HG03342 (cell line): ENCODE results near the gene SLC25A36.
"Not testable (repeated sequence)": the region's sequence is repeated elsewhere in the genome, so short reads cannot be mapped to it uniquely, and the experiment has no call there.

Experiments
- ATAC-seq: cut with Tn5 transposase; IDR thresholded peaks from one replicate; pipeline ENCODE4 v1.9.1; 2021; ENCODE audit warnings: mild to moderate bottlenecking, moderate library complexity; ENCODE audit not compliant: unreplicated experiment

SLC25A36 gene

DNA sequence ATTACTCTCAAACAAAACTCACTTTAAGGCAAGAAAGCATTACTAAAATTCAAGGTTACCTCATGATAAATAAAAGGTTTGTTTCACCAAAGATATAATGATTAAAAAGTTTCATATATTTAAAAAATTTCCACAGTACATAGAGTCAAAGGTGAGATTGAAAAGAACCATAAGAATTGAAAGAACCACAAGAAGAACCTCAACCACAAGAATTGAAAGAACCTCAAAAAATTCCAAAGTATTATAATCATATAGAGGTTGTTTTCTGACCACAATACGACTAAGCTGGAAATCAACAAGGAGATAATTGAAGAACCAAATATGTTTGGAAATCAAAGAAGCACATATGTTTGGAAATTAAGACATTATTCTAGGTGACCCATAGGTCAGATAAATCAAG, 52.7 kb downstream of the SLC25A36 start:
- no peak for ATAC-seq

DNA sequence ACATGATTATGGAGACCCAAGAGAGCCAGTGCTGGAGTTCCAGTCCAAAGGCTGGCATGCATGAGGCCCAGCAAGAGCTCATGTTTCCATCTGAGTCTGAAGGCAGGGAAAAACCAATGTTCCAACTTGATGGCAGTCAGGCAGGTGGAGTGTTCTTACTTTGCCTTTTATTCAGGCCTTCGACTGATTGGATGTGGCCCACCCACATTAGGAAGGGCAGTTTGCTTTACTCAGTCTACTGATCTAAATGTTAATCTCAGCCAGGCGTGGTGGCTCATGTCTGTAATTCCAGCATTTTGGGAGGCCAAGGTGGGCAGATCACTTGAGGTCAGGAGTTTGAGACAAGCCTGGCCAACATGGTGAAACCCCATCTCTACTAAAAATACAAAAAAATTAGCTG, 53.2 kb downstream of the SLC25A36 start:
- ATAC-seq: not testable (repeated sequence)

DNA sequence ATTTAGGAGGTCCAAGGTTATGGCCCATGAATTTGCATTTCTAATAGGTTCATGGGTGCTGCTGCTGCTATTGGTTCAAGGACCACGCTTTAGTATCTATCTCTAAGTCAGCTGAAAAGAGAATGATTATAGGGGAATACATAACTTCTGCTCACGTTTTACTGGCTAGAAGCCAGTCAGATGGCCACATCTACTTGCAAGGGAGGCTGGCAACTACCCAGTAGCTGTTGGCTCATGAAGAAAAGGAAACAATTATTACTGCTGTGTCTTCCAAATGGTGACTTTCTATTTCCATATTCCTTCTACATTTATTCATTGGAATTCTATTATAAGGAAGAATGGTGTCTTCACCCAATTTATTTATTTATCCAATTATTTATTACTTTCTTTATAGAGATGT, 54.2 kb downstream of the SLC25A36 start:
- ATAC-seq: no peak

DNA sequence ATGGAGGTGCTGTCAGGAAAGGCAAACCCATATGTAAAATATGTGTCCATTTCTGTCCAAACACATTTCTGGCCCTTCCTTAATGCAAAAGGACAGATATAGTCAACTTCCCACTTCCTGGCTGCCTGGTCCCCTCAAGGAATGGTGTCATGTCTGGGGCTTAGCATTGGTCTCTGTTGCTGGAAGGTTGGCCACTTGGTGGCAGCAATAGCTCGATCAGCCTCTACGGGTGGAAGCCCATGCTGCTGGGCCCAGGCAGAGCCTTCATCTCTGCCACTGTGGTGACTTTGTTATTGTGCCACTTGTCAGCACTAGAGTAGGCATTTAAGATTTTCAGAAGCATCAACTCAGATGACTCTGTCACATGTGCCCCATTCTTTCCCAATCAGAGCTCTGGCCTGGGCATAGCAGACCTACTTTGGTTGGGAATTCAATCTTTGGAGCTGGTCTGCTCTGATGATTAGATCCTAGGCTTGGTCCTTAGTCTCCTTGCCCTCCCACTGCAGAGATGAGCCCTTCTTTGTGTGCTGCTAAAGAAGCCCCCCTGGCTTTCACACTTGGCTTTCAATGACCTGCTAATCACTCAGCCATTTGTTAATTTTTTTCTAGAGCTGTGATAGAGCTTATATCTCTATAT, 58.5 kb downstream of the SLC25A36 start:
- peak; percentile 77 for ATAC-seq

DNA sequence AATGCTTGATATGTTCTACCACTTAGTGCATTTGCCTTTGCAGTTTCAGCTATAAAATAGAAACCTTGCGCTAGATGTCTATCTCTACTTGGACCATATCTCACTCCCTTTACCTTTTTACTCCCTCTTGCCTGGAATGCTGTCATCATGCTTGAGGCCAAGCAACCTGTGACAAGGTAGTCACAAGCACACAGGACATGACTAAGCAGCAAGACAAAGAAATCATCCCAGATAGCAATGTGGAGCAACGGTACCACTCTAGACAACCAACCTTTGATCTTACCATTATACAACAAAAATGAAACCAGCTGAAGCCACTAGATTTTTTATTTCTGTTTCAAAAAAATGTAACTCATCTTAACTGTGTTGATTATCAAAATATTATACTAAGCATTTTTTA, 59.0 kb downstream of the SLC25A36 start:
- ATAC-seq: no peak

DNA sequence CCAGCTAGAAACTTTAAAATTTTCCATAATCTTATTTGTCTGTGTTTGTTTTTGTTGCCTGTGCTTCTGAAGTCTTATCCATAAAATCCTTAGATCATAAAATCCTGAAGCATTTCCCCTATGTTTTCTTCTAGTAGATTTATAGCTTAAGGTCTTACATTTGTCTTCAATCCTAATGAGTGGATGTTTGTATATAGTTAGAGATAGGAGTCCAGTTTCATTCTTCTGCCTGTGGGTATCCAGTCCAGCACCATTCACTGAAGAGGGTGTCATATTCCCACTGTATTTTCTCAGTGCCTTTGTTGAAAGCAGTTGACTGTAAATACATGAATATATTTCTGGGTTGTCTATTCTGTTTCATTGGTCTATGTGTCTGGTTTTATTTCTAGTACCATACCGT, 64.7 kb downstream of the SLC25A36 start:
- no peak for ATAC-seq

DNA sequence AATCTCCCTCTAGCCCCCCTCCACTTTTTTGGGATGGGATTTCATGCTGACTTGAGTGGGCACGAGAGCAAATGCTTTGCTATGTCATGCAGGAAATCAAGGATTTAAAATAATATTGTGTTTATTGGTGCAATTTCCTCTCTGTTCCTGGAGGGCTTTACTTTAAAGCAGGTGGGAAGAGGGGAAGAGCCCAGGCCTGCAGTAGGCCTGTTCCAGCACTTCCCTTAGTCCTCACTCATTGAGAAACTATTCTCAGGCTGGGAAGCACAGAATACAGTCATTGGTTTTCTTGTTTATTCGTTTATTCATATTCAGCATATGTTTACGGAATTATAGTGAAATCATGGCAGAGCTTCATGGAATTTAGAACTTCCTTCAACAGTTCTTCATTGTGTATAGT, 67.9 kb downstream of the SLC25A36 start:
- ATAC-seq: no peak

DNA sequence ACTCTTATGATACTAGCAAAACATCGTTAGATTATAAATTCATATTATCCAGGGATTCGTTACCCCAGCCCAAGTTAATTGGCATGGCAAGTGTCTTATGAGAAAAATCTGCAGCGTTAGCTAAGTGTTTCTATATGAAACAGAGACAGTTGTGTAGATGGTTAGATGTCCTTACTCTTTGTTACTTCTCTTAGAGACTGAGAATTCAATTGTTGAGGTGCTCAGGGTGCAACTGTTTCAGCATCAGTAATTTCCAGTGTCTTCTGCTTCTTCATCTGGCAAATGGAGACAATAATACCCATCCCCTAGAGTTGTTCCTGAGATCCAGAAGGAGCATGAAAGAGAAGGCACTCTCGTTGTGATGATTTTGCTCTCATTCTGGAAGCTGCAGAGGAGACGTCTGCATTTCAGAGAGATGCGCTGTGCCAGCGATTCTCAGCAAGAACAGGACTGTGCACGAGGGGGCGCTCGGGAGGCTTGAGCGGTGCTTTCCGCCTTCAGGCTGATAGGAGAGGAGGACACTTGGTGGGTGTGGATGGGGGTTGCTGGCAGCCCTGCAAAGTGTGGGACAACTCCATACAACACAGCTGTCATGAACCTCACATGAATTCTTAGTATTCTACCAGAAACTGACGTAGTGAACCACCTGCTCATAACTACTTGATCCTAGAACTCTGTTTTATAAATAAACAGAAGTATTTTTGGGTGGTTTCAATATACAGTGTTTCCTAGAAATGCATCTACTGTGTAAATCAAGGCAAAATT, 69.8 kb downstream of the SLC25A36 start:
- peak; percentile 77 for ATAC-seq

DNA sequence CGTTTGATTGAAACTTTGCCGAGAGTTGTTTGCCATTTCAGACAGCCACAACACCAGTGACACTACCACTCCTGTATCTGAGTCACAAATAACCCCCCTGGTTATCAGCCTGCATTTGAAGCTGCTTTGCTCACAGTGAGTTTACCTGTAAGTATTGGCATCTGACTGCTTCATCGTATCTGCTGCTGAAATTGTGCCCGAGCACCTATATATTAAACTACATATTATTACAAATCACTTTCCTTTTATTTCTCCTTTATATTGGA, 70.3 kb downstream of the SLC25A36 start:
- ATAC-seq: peak; percentile 18

DNA sequence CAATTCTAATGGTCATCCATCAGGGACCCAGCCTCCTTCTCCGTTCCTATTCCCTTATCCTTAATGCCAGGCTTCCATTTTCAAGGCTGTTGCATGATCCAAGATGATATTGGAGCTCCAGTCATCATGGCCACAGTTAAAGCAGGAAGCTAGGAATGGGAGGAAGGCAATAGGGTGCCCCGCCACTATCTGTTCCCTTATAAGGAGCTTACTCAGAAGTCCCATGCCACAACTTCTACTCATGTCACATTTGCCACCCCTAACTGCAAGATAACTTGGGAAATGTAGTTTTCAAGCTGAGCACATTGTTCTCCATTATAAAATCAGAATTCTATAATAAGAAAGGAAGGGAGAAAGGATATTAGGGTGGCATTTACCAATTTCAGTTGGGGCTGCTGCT, 70.9 kb downstream of the SLC25A36 start:
- ATAC-seq: no peak

DNA sequence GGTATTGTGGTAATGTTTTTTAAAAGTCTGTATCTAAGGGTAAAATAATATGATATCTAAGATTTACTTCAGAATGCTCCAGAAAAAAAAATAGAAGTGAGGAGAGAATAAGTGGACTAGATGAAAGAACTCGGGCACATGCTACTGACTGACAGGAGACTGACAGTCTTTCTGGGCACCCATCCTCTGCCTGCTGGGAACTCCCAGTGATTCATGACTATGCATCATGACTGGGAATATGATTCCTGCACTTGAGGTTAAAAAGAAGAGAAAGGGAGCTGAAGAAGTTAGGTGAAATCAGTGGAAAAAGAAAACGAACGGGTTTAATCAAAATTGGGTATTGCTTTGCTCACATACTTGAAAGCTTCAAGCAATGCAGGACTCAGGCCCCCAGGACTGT, 73.8 kb downstream of the SLC25A36 start:
- no peak for ATAC-seq

DNA sequence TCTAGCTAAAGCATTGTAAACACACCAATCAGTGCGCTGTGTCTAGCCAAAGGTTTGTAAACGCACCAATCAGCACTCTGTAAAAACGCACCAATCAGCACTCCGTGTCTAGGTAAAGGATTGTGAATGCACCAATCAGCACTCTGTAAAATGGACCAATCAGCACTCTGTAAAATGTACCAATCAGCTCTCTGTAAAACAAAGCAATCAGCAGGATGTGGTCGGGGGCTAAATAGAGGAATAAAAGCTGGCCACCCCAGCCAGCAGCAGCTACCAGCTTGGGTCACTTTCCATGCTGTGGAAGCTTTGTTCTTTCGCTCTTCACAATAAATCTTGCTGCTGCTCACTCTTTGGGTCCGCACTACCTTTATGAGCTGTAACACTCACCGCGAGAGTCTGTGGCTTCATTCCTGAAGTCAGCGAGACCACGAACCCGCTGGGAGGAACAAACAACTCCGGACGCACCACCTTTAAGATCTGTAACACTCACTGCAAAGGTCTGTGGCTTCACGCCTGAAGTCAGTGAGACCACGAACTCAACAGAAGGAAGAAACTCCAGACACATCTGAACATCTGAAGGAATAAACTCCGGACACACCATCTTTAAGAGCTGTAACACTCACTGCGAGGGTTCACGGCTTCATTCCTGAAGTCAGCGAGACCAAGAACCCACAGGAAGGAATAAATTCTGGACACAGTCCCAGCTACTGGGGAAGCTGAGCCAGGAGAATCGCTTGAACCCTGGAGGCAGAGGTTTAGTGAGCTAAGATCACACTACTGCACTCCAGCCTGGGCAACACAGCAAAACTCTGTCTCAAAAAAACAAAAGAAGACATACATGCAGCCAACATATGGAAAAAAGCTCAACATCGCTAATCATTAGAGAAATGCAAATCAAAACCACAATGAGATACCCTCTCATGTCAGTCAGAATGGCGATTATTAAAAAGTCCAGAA, 76.0 kb downstream of the SLC25A36 start:
- not testable (repeated sequence) for ATAC-seq

DNA sequence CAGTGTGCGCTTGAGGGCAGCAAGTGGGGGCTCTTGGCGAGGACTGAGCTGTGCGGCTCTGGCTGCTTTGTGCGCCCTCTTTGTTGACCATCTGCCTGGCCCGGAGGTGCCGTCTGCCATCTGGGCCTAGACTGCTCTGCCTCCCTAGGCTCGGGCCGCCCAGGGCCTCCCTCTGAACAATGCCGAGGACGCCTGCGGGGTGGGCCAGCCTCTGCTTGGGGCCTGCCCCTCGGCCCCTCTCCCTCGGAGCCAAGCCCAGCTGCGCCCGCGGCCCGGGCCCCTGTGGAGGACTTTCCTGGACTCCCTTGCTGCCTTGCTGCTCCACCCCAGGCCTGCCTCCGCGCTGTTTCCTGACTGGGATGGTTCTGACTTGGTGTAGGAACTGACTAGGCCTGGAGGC, 77.6 kb downstream of the SLC25A36 start:
- ATAC-seq: no peak

DNA sequence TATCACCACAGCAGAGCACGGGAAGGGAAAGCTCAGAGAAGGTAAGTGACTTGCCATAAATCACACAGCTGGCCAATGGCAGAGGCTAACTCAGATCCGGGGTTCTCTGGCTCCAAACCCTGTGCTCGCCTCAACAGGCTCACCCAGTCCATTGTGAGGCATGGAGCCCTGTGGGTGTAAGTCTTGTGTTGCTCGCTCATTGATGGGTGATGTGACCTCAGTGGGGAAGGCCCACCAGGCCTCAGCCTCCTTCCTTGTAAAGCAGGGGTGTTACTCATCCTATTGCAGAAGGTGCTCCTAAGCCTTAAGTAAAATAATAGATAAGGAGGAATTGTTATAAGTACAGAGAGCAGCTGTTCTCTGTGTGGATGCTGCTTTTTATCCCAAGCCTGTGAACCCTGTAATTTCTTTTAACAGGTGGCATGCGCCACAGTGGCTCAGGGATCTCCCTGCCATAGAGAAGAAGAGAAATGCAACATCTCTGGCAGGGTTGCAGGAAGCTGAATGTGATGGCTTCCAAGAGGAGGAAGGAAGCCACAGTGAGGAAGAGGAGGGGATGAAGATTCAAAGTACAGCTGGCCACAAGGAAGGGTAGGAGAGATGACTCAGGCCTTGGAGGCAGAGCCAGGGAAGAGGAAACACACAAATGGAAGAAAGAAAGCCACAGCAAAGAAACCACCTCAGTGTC, 78.7 kb downstream of the SLC25A36 start:
- no peak for ATAC-seq

DNA sequence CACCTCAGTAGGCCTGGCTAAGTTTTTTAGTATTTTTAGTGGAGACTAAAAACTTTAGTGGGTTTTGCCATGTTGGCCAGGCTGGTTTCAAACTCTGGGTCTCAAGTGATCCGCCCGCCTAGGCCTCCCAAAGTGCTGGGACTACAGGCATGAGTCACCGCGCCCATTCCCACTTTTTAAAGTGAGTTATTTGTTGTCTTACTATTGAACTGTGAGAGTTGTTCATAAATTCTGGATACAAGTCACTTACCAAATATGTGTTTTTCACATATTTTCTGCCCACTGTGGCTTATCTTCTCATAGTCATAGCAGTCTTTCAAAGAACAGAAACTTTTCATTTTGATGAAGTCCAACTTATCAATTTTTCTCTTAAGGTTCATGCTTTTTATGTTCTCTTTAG, 79.6 kb downstream of the SLC25A36 start:
- ATAC-seq: no peak
